K562 (cell line): ENCODE data around the gene SPATA24. TPM values are rescaled to one million over a fixed set of nuclear protein-coding genes. Genes with fewer than 3 reads are reported as not detected.
A peak's percentile ranks its signal among the peaks of the same experiment; 100 is the strongest.

ENCODE experiments used
- ATAC-seq: fragments of 200-7000 bp; cut with Tn5 transposase; 3 replicates; pipeline ENCODE4 v1.9.1; 2020; ENCODE audit warnings: moderate library complexity
- BruUV-seq: library from RNA; stranded (reverse); fragments of 400-500 nt; replicated peaks from 2 replicates; lab custom pipeline; 2021; lab: Mats Ljungman, UMichigan
- CTCF ChIA-PET: fragments of 300-600 bp; formaldehyde crosslinking; extraction: SDS; loops from one replicate; lab custom pipeline; 2021; ENCODE audit warnings: low intra/inter-chr PET ratio; lab: Yijun Ruan, JAX
- POLR2A ChIA-PET: fragments of 300-600, 350-650 bp; sonication (Branson Sonifier 250); formaldehyde crosslinking; extraction: SDS; loops from one replicate; lab custom pipeline; 2021; ENCODE audit warnings: antibody characterized with exemption, inconsistent platforms; lab: Yijun Ruan, JAX
- DNase-seq, 4 experiments: peaks; one replicate each; pipeline versions ENCODE4 v3.0.0 to v3.0.0-alpha.2; 2011 to 2018; ENCODE audit warnings: low spot score in 3 of 4, mixed read lengths in 3 of 4; ENCODE audit errors: extremely low read depth in 1 of 4
- FAIRE-seq: peaks from 2 replicates; lab custom pipeline; 2011; peaks lifted over from hg19 to GRCh38; lab: Jason Lieb, UNC
- H2AFZ ChIP-seq: 2 replicates; pipeline ENCODE4 v1.6.0; 2011; ENCODE audit warnings: low read depth, low read length, control low read depth, inconsistent platforms
- H3K27ac ChIP-seq: fragments of 200-600 bp; 3 replicates; pipeline ENCODE4 v1.8.0; 2011; ENCODE audit warnings: low read depth, mild to moderate bottlenecking, control low read depth, inconsistent platforms, low read length, moderate library complexity, mixed read lengths; ENCODE audit errors: extremely low read depth
- H3K27me3 ChIP-seq, 2 experiments: fragments of 300-600 bp in 1 of 2; 2 replicates in 1 of 2; 3 replicates in 1 of 2; pipeline versions ENCODE4 v1.6.0 to v1.8.0; 2011; ENCODE audit warnings: inconsistent platforms in 2 of 2, low read length in 2 of 2, mild to moderate bottlenecking in 1 of 2, mixed read lengths in 1 of 2, moderate library complexity in 1 of 2; ENCODE audit not compliant: control insufficient read depth in 2 of 2, insufficient read depth in 2 of 2
- H3K36me3 ChIP-seq: fragments of 300-600 bp; 3 replicates; pipeline ENCODE4 v1.8.0; 2011; ENCODE audit warnings: mild to moderate bottlenecking, low read length, inconsistent platforms; ENCODE audit not compliant: control insufficient read depth, insufficient read depth
- H3K4me1 ChIP-seq, 2 experiments: fragments of 200-600 bp in 1 of 2; replicated peaks in 1 of 2; 2 replicates in 1 of 2; 3 replicates in 1 of 2; pipeline versions ENCODE4 v1.5.1 to v1.8.0; 2011; ENCODE audit warnings: inconsistent platforms in 2 of 2, low read length in 2 of 2, mild to moderate bottlenecking in 1 of 2, mixed read lengths in 1 of 2, moderate library complexity in 1 of 2; ENCODE audit not compliant: control insufficient read depth in 2 of 2, insufficient read depth in 2 of 2
- H3K4me2 ChIP-seq: 2 replicates; pipeline ENCODE4 v1.6.1; 2011; ENCODE audit warnings: low read length, control low read depth, inconsistent platforms, mixed read lengths; ENCODE audit not compliant: insufficient read depth
- H3K4me3 ChIP-seq: fragments of 200-600 bp; sonication (generic), shearing (Covaris generic); 2 replicates; pipeline ENCODE4 v1.5.1; 2016; ENCODE audit warnings: control low read depth, inconsistent platforms
- H3K79me2 ChIP-seq: fragments of 200-600 bp; 3 replicates; pipeline ENCODE4 v1.8.0; 2011; ENCODE audit warnings: low read length, inconsistent platforms; ENCODE audit not compliant: control insufficient read depth, insufficient read depth
- H3K9ac ChIP-seq, 2 experiments: 2 replicates each; pipeline versions ENCODE4 v1.6.0 to v1.6.1; 2011; ENCODE audit warnings: low read depth in 2 of 2, low read length in 2 of 2, control low read depth in 1 of 2, inconsistent platforms in 1 of 2, mild to moderate bottlenecking in 1 of 2, mixed read lengths in 1 of 2; ENCODE audit not compliant: insufficient read depth in 1 of 2
- H3K9me1 ChIP-seq: one replicate; pipeline ENCODE4 v1.6.0; 2011; ENCODE audit warnings: inconsistent platforms, mild to moderate bottlenecking, low read length, moderate library complexity; ENCODE audit not compliant: control insufficient read depth, insufficient read depth
- H3K9me3 ChIP-seq: replicated peaks from 2 replicates; pipeline ENCODE4 v1.5.1; 2011; ENCODE audit warnings: low read depth, low read length, inconsistent platforms; ENCODE audit not compliant: control insufficient read depth, insufficient read depth
- H4K20me1 ChIP-seq: replicated peaks from 2 replicates; pipeline ENCODE4 v1.6.1; 2011; ENCODE audit warnings: low read length, inconsistent platforms, mixed read lengths; ENCODE audit not compliant: control insufficient read depth, insufficient read depth
- CEBPG ChIP-seq, 3 experiments: fragments of 200-800 bp in 1 of 3; sonication (Bioruptor generic) in 1 of 3; sonication (generic) in 1 of 3; formaldehyde crosslinking in 1 of 3; IDR thresholded peaks in 2 of 3; conservative IDR thresholded peaks in 1 of 3; 2 replicates each; pipeline versions ENCODE4 v1.6.1 to v1.8.0; 2016 to 2022; ENCODE audit warnings: missing compliant biosample characterization in 2 of 3, missing genetic modification characterization in 2 of 3, mild to moderate bottlenecking in 1 of 3, missing genetic modification reagents in 1 of 3
- EWSR1 ChIP-seq: fragments of 450-650 bp; IDR thresholded peaks from 2 replicates; pipeline ENCODE4 v1.6.1; 2018; ENCODE audit warnings: borderline replicate concordance, mild to moderate bottlenecking, low read depth, moderate library complexity; ENCODE audit not compliant: partially characterized antibody
- FOXP1 ChIP-seq: sonication (generic); formaldehyde crosslinking; IDR thresholded peaks from 2 replicates; pipeline ENCODE4 v1.8.0; 2022; ENCODE audit warnings: mild to moderate bottlenecking, missing genetic modification reagents
- HIVEP1 ChIP-seq: fragments of 250-450 bp; sonication (Bioruptor Pico); IDR thresholded peaks from 2 replicates; pipeline ENCODE4 v1.4.0; 2020; ENCODE audit warnings: mild to moderate bottlenecking
- NCOA2 ChIP-seq, 2 experiments: fragments of 450-650 bp; IDR thresholded peaks; 2 replicates each; pipeline ENCODE4 v1.6.1; 2018; ENCODE audit warnings: mild to moderate bottlenecking in 2 of 2, moderate library complexity in 1 of 2; ENCODE audit not compliant: partially characterized antibody in 2 of 2
- NCOR1 ChIP-seq: fragments of 450-650 bp; IDR thresholded peaks from 2 replicates; pipeline ENCODE4 v1.6.1; 2016; ENCODE audit warnings: mild to moderate bottlenecking, moderate library complexity
- RBM25 ChIP-seq: fragments of 200-400 bp; formaldehyde crosslinking; IDR thresholded peaks from 2 replicates; pipeline ENCODE4 v1.6.1; 2018; ENCODE audit warnings: low read length, low read depth, moderate library complexity; ENCODE audit not compliant: severe bottlenecking
- RBM39 ChIP-seq: fragments of 200-400 bp; formaldehyde crosslinking; optimal IDR thresholded peaks from 2 replicates; pipeline ENCODE3; 2018; ENCODE audit warnings: low read depth, low read length
- ZNF316 ChIP-seq: fragments of 450-650 bp; IDR thresholded peaks from 2 replicates; pipeline ENCODE4 v1.6.1; 2016
- ZNF561 ChIP-seq: fragments of 450-650 bp; formaldehyde crosslinking; conservative IDR thresholded peaks from 2 replicates; pipeline ENCODE4 v1.4.0; 2020; ENCODE audit warnings: mild to moderate bottlenecking, moderate library complexity
- WGBS: fragments of 100-300 bp; shearing (Covaris generic); methylation state at CpG from one replicate; pipeline ENCODE4 v1.1.6; 2016; ENCODE audit warnings: low coverage, mixed read lengths; ENCODE audit not compliant: insufficient coverage; ENCODE audit errors: missing lambda C conversion rate; 5-methylcytosine and 5-hydroxymethylcytosine counted together
- in situ Hi-C: fragments of 300-500 bp; cut with MboI; formaldehyde crosslinking; loops from 4 replicates; pipeline ENCODE4 v1.15.0; 2018; ENCODE audit warnings: inconsistent platforms, mixed read lengths
- intact Hi-C: fragments of 100-400 bp; cut with micrococcal nuclease; formaldehyde crosslinking; loops from 2 replicates; pipeline ENCODE4 v1.14.2; 2022
- polyA plus RNA-seq, 8 experiments: library from polyadenylated mRNA; depleted of rRNA in 4 of 8; stranded (reverse) in 5 of 8; unstranded in 3 of 8; fragments of >200 nt; fragmentation: Nextera tagmentation in 2 of 8; fragmentation: Illumina TruSeq in 1 of 8; extraction: Ambion mirVana in 2 of 8; extraction: Trizol in 1 of 8; gene quantifications; 2 replicates each; pipeline versions ENCODE4 v1.2.1 to v1.2.3, GENCODE V29; 2011 to 2014; ENCODE audit warnings: inconsistent platforms in 1 of 8, missing spikeins in 1 of 8
- total RNA-seq, 7 experiments: library from RNA; depleted of rRNA in 6 of 7; stranded (reverse); fragments of >200 nt in 6 of 7; fragmentation: Illumina TruSeq in 2 of 7; extraction: Trizol in 2 of 7; gene quantifications; 2 replicates each; pipeline versions ENCODE4 v1.2.1 to v1.2.3, GENCODE V29; 2011 to 2021; ENCODE audit warnings: low replicate concordance in 1 of 7
- TF ChIP-seq, protein P1 (sequence below): fragments of 200-800 bp; sonication (Bioruptor generic); IDR thresholded peaks from 2 replicates; pipeline ENCODE4 v1.6.1; 2017; ENCODE audit warnings: missing genetic modification characterization, missing compliant biosample characterization
- TF ChIP-seq, protein P2 (sequence below): sonication (generic); formaldehyde crosslinking; IDR thresholded peaks from 2 replicates; pipeline ENCODE4 v1.8.0; 2022; ENCODE audit warnings: mild to moderate bottlenecking, missing genetic modification reagents, borderline replicate concordance
- TF ChIP-seq, protein P3 (sequence below): fragments of 450-650 bp; IDR thresholded peaks from 2 replicates; pipeline ENCODE4 v1.6.1; 2016; ENCODE audit warnings: mild to moderate bottlenecking

The SPATA24 gene
- total and polyA plus RNA-seq, 9 of the 15 experiments (the other 6 are each of a cell fraction or from before 2014, with no cell fraction given) = 4.1 to 12.6 (median 8.0) TPM

DNA sequence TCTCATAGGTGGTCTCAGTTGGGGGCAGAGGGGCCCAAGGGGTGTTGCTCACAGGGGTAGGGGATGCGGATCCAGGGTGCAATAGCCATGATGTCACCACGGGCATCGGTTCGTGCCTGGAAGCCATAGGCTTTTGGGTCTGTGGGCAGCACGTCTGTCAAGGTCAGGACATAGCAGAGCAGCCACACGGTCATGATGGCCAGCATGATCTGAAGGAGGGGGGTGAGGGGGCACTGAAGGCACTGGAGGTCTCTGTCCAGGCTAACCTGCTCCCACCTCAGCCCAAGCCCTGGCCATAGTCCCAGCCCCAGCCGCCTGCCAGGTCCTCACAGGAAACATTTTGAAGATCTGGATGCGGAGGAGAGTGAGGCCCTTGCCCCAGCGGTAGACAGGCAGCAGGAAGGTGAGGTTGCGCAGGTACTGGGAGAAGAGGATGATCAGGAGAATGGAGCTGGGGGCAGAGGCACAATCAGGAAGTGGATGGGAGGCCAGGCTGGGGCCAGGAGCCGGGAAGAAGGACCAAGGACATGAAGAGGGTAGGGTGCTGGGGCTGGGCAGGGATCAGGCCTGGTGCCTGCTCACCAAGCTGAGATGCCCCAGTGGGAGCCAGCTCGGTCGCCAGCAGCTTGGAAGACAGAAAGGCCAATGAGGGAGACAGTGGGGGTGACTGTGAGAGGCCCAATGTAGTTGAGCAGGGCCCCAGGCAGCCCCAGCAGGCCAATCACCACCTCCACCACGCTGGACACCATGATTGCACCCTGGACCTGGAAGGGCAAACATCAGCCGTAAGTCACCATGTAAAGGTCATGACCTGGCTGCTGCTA, 24.1 kb downstream of the SPATA24 start (continued):
- TF ChIP-seq, protein P1, sequence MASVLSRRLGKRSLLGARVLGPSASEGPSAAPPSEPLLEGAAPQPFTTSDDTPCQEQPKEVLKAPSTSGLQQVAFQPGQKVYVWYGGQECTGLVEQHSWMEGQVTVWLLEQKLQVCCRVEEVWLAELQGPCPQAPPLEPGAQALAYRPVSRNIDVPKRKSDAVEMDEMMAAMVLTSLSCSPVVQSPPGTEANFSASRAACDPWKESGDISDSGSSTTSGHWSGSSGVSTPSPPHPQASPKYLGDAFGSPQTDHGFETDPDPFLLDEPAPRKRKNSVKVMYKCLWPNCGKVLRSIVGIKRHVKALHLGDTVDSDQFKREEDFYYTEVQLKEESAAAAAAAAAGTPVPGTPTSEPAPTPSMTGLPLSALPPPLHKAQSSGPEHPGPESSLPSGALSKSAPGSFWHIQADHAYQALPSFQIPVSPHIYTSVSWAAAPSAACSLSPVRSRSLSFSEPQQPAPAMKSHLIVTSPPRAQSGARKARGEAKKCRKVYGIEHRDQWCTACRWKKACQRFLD (CRISPR knock-in tag) = no peak
- TF ChIP-seq RBM39 = no peak
- no peak for TF ChIP-seq FOXP1
- TF ChIP-seq RBM25 = peak; percentile 95
- TF ChIP-seq, protein P2, sequence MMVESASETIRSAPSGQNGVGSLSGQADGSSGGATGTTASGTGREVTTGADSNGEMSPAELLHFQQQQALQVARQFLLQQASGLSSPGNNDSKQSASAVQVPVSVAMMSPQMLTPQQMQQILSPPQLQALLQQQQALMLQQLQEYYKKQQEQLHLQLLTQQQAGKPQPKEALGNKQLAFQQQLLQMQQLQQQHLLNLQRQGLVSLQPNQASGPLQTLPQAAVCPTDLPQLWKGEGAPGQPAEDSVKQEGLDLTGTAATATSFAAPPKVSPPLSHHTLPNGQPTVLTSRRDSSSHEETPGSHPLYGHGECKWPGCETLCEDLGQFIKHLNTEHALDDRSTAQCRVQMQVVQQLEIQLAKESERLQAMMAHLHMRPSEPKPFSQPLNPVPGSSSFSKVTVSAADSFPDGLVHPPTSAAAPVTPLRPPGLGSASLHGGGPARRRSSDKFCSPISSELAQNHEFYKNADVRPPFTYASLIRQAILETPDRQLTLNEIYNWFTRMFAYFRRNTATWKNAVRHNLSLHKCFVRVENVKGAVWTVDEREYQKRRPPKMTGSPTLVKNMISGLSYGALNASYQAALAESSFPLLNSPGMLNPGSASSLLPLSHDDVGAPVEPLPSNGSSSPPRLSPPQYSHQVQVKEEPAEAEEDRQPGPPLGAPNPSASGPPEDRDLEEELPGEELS (CRISPR knock-in tag) = no peak

DNA sequence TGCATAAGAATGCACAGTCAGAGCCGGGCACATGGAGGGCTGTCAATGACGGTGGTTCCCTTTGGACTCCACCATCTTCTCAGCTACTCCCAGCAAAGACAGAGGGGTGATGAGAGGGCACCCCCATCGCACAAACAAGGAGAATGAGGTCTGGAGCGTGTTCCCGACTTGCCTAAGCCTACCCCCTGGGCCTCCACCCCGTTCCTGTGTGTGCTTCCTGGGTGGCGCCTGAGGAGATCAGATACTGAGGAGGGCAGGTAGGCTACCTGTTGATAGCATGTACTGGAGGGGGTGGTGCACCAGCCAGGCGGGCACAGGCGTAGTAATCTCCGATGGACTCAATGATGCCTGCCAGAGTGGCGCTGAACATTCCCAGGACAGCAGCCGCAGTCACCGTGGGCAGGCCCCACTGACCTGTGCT, 24.9 kb downstream of the SPATA24 start:
- POLR2A ChIA-PET = interaction anchor here (1.0 kb wide), 1 partner anchor 249 kb away, joined by 3 read pairs; no protein-coding TSS in a partner anchor
- no peaks in the 10 kb centered on the region for H3K36me3 ChIP-seq
- no peak for TF ChIP-seq NCOA2 (IDR thresholded peaks at IDR 0.05; ENCODE audit: partially characterized antibody in 2 of 2)
- TF ChIP-seq ZNF316 = no peak
- TF ChIP-seq, protein P3, sequence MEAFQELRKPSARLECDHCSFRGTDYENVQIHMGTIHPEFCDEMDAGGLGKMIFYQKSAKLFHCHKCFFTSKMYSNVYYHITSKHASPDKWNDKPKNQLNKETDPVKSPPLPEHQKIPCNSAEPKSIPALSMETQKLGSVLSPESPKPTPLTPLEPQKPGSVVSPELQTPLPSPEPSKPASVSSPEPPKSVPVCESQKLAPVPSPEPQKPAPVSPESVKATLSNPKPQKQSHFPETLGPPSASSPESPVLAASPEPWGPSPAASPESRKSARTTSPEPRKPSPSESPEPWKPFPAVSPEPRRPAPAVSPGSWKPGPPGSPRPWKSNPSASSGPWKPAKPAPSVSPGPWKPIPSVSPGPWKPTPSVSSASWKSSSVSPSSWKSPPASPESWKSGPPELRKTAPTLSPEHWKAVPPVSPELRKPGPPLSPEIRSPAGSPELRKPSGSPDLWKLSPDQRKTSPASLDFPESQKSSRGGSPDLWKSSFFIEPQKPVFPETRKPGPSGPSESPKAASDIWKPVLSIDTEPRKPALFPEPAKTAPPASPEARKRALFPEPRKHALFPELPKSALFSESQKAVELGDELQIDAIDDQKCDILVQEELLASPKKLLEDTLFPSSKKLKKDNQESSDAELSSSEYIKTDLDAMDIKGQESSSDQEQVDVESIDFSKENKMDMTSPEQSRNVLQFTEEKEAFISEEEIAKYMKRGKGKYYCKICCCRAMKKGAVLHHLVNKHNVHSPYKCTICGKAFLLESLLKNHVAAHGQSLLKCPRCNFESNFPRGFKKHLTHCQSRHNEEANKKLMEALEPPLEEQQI = no peak
- no peak for TF ChIP-seq HIVEP1
- no peak for TF ChIP-seq ZNF561 (CRISPR knock-in tag)
- no peak for TF ChIP-seq NCOR1
- no peak for TF ChIP-seq CEBPG (CRISPR knock-in tag; IDR thresholded peaks at IDR 0.05)
- no peak for TF ChIP-seq CEBPG (tag; conservative IDR thresholded peaks at IDR 0.05 in 1 of 2, IDR thresholded peaks at IDR 0.05 in 1 of 2)
- TF ChIP-seq EWSR1 = no peak

More for the DNA sequence above, 24.9 kb downstream of the SPATA24 start:
- H3K27ac ChIP-seq = no peak overlapping the region
- ATAC-seq (no peak), DNase-seq (peak in 1 of 4 experiments; percentile 4), FAIRE-seq (no peak)
- H3K79me2 ChIP-seq = no peaks in the 10 kb centered on the region
- no peaks in the 10 kb centered on the region for H3K9me3 ChIP-seq
- CTCF ChIA-PET = no interaction called here
- H3K4me1 ChIP-seq = peaks cover 18 to 47% of the 10 kb centered on the region in 2 experiments; a peak in 4 of 5 replicates
- BruUV-seq = no TSS peak
- WGBS = 64% methylated on average over 13 of the region's 13 CpGs
- no peaks in the 10 kb centered on the region for H3K9me1 ChIP-seq
- intact Hi-C loops = no loop called here
- H3K27me3 ChIP-seq = no peaks in the 10 kb centered on the region
- H3K9ac ChIP-seq = peak overlapping the region in 1 of 2 experiments; percentile 41; a peak in 2 of 4 replicates
- H3K4me3 ChIP-seq = no peak overlapping the region
- in situ Hi-C loops = no loop called here
- no peak overlapping the region for H3K4me2 ChIP-seq
- no peaks in the 10 kb centered on the region for H4K20me1 ChIP-seq
- no peak overlapping the region for H2AFZ ChIP-seq
